GM12878 (cell line): ENCODE data around the gene HOXC5. TPM values are rescaled to one million over a fixed set of nuclear protein-coding genes. Genes with fewer than 3 reads are reported as not detected.

ENCODE experiments used
- ATAC-seq: fragments of 200-7000 bp; cut with Tn5 transposase; 3 replicates; pipeline ENCODE4 v1.9.1; 2020; ENCODE audit warnings: mild to moderate bottlenecking, moderate library complexity
- BruUV-seq: library from RNA; stranded (reverse); fragments of 400-500 nt; replicated peaks from 2 replicates; lab custom pipeline; 2021; lab: Mats Ljungman, UMichigan
- CTCF ChIA-PET: fragments of 300-600 bp; sonication (Branson Sonifier 250); formaldehyde crosslinking; extraction: SDS; loops from one replicate; lab custom pipeline; 2021; ENCODE audit warnings: inconsistent platforms; lab: Yijun Ruan, JAX
- POLR2A ChIA-PET: fragments of 350-600 bp; formaldehyde crosslinking; extraction: SDS; loops from one replicate; lab custom pipeline; 2021; ENCODE audit warnings: inconsistent platforms; lab: Charles Lee
- RAD21 ChIA-PET: fragments of 300-600 bp; sonication (Branson Sonifier 250); formaldehyde crosslinking; loops from one replicate; lab custom pipeline; 2023; ENCODE audit warnings: antibody characterized with exemption; ENCODE audit not compliant: unreplicated experiment; lab: Charles Lee
- SMC1A ChIA-PET: fragments of 300-600 bp; sonication (Branson Sonifier 250); formaldehyde crosslinking; loops from one replicate; lab custom pipeline; 2023; ENCODE audit not compliant: unreplicated experiment, uncharacterized antibody; lab: Charles Lee
- DNase-seq: peaks from one replicate; pipeline ENCODE4 v3.0.0-alpha.2; 2011; ENCODE audit warnings: low read depth, low spot score
- FAIRE-seq: peaks from 3 replicates; lab custom pipeline; 2011; peaks lifted over from hg19 to GRCh38; lab: Jason Lieb, UNC
- H2AFZ ChIP-seq: 2 replicates; pipeline ENCODE4 v1.6.0; 2011; ENCODE audit warnings: low read depth, low read length, control low read depth; ENCODE audit not compliant: control insufficient read depth
- H3K27ac ChIP-seq: 2 replicates; pipeline ENCODE4 v1.5.1; 2011; ENCODE audit warnings: control low read depth; ENCODE audit not compliant: control insufficient read depth, insufficient read depth
- H3K27me3 ChIP-seq, 2 experiments: replicated peaks in 1 of 2; 2 replicates each; pipeline versions ENCODE4 v1.6.0 to v1.6.1; 2011; ENCODE audit warnings: low read length in 1 of 2; ENCODE audit not compliant: control insufficient read depth in 2 of 2, insufficient read depth in 2 of 2
- H3K36me3 ChIP-seq, 2 experiments: 2 replicates each; pipeline ENCODE4 v1.5.1; 2011; ENCODE audit warnings: low read length in 1 of 2; ENCODE audit not compliant: control insufficient read depth in 2 of 2, insufficient read depth in 2 of 2
- H3K4me1 ChIP-seq: 2 replicates; pipeline ENCODE4 v1.6.1; 2011; ENCODE audit warnings: mild to moderate bottlenecking, low read length, moderate library complexity, mixed read lengths; ENCODE audit not compliant: control insufficient read depth, insufficient read depth
- H3K4me2 ChIP-seq: 2 replicates; pipeline ENCODE4 v1.6.0; 2011; ENCODE audit warnings: control low read depth; ENCODE audit not compliant: control insufficient read depth, insufficient read depth
- H3K4me3 ChIP-seq: fragments of 200-600 bp; sonication (generic); 2 replicates; pipeline ENCODE4 v1.5.1; 2016
- H3K79me2 ChIP-seq: 2 replicates; pipeline ENCODE4 v1.6.0; 2011; ENCODE audit warnings: low read length; ENCODE audit not compliant: control insufficient read depth, insufficient read depth
- H3K9ac ChIP-seq: 2 replicates; pipeline ENCODE4 v1.8.0; 2011; ENCODE audit warnings: low read length, control low read depth, mixed read lengths; ENCODE audit not compliant: control insufficient read depth, insufficient read depth
- H3K9me3 ChIP-seq: replicated peaks from 3 replicates; pipeline ENCODE4 v1.5.1; 2011; ENCODE audit warnings: mild to moderate bottlenecking, low read length; ENCODE audit not compliant: control insufficient read depth, insufficient read depth
- H4K20me1 ChIP-seq: 2 replicates; pipeline ENCODE4 v1.6.0; 2011; ENCODE audit not compliant: control insufficient read depth, insufficient read depth
- BHLHE40 ChIP-seq, 2 experiments: fragments of 450-650 bp in 1 of 2; IDR thresholded peaks; 2 replicates each; pipeline ENCODE4 v1.6.1; 2011 to 2017; ENCODE audit warnings: low read depth in 2 of 2, borderline replicate concordance in 1 of 2, improper control_type of control experiment in 1 of 2, low read length in 1 of 2, mild to moderate bottlenecking in 1 of 2
- BMI1 ChIP-seq: fragments of 450-650 bp; IDR thresholded peaks from 2 replicates; pipeline ENCODE4 v1.6.1; 2016; ENCODE audit warnings: mild to moderate bottlenecking, moderate library complexity, borderline replicate concordance
- CEBPB ChIP-seq, 2 experiments: fragments of 150-350 bp in 1 of 2; IDR thresholded peaks; 2 replicates each; pipeline ENCODE4 v1.6.1; 2012 to 2014; ENCODE audit warnings: low read depth in 2 of 2, low read length in 2 of 2, borderline replicate concordance in 1 of 2, inconsistent platforms in 1 of 2
- ETV6 ChIP-seq, 2 experiments: fragments of 450-650 bp in 1 of 2; IDR thresholded peaks in 1 of 2; conservative IDR thresholded peaks in 1 of 2; 2 replicates each; pipeline ENCODE4 v1.6.1; 2014; ENCODE audit warnings: antibody characterized with exemption in 1 of 2, borderline replicate concordance in 1 of 2, low read depth in 1 of 2, mild to moderate bottlenecking in 1 of 2, moderate library complexity in 1 of 2
- NFXL1 ChIP-seq: fragments of 450-650 bp; IDR thresholded peaks from 2 replicates; pipeline ENCODE4 v1.6.1; 2017; ENCODE audit warnings: antibody characterized with exemption, mild to moderate bottlenecking, borderline replicate concordance
- RELA ChIP-seq: fragments of 450-650 bp; IDR thresholded peaks from 2 replicates; pipeline ENCODE4 v1.8.0; 2014; ENCODE audit warnings: borderline replicate concordance; ENCODE audit not compliant: partially characterized antibody
- SIN3A ChIP-seq: IDR thresholded peaks from 2 replicates; pipeline ENCODE4 v1.6.1; 2012; ENCODE audit warnings: low read depth, low read length, improper control_type of control experiment
- SIX5 ChIP-seq: IDR thresholded peaks from 2 replicates; pipeline ENCODE4 v1.6.1; 2011; ENCODE audit warnings: mild to moderate bottlenecking, low read depth, low read length, moderate library complexity; ENCODE audit not compliant: severe bottlenecking
- SREBF2 ChIP-seq: IDR thresholded peaks from 2 replicates; pipeline ENCODE4 v1.6.1; 2012; ENCODE audit warnings: mild to moderate bottlenecking, low read length
- STAT3 ChIP-seq: IDR thresholded peaks from 2 replicates; pipeline ENCODE4 v1.6.1; 2011; ENCODE audit warnings: low read depth, low read length, improper control_type of control experiment
- TCF7 ChIP-seq: IDR thresholded peaks from 2 replicates; pipeline ENCODE4 v1.6.1; 2014; ENCODE audit warnings: antibody characterized with exemption, borderline replicate concordance
- USF1 ChIP-seq: IDR thresholded peaks from 2 replicates; pipeline ENCODE4 v1.6.1; 2011; ENCODE audit warnings: borderline replicate concordance, low read depth, mild to moderate bottlenecking, moderate library complexity, mixed read lengths, low read length; ENCODE audit not compliant: insufficient read depth; ENCODE audit errors: extremely low read length
- YBX1 ChIP-seq: fragments of 450-650 bp; IDR thresholded peaks from 2 replicates; pipeline ENCODE4 v1.6.1; 2016; ENCODE audit warnings: antibody characterized with exemption
- WGBS: methylation state at CpG from one replicate; pipeline ENCODE4 v1.1.6; 2016; ENCODE audit warnings: low lambda C conversion rate; ENCODE audit not compliant: insufficient replicate concordance, insufficient coverage; ENCODE audit errors: missing lambda C conversion rate; 5-methylcytosine and 5-hydroxymethylcytosine counted together
- in situ Hi-C: fragments of 300-500 bp; cut with MboI; formaldehyde crosslinking; loops from 9 replicates; pipeline ENCODE4 v1.14.3; 2018; ENCODE audit warnings: mixed read lengths
- intact Hi-C: fragments of 100-400 bp; cut with micrococcal nuclease; formaldehyde crosslinking; loops from one replicate; pipeline ENCODE4 v1.14.2; 2022; ENCODE audit not compliant: unreplicated experiment
- polyA plus RNA-seq, 11 experiments: library from polyadenylated mRNA; depleted of rRNA in 4 of 11; unstranded in 6 of 11; stranded (reverse) in 5 of 11; fragments of >200 nt; fragmentation: Nextera tagmentation in 4 of 11; fragmentation: Illumina TruSeq in 1 of 11; extraction: Ambion mirVana in 4 of 11; extraction: Trizol in 1 of 11; gene quantifications; 1 replicate in 1 of 11; 2 replicates in 10 of 11; pipeline versions ENCODE4 v1.2.1 to v1.2.3, GENCODE V29; 2011 to 2016; ENCODE audit warnings: inconsistent platforms in 2 of 11, missing spikeins in 2 of 11, low read depth in 1 of 11
- total RNA-seq, 4 experiments: library from RNA; depleted of rRNA in 3 of 4; stranded (reverse); fragments of >200 nt in 3 of 4; fragmentation: Illumina TruSeq in 1 of 4; extraction: Trizol in 1 of 4; gene quantifications; 2 replicates each; pipeline versions ENCODE4 v1.2.1 to v1.2.3, GENCODE V29; 2013 to 2021

The HOXC5 gene
- total and polyA plus RNA-seq, 10 of the 15 experiments (the other 5 are each of a cell fraction or from before 2014, with no cell fraction given) = 0.11 TPM; not detected in 9

GRCh38 chr12:53985692-53985993 is 47.2 kb upstream of the HOXC5 start:
- H3K9me3 ChIP-seq = no peaks in the 10 kb centered on the region
- no peak overlapping the region for H3K9ac ChIP-seq
- DNase-seq = no peak
- no peak overlapping the region for H2AFZ ChIP-seq
- no peak for FAIRE-seq
- H3K4me1 ChIP-seq = peaks cover 21% of the 10 kb centered on the region
- H3K27ac ChIP-seq = no peak overlapping the region
- H3K4me2 ChIP-seq = peak overlapping the region; percentile 57; the same call in 1 of the 2 replicates
- intact Hi-C loops = loop anchor here (2.0 to 10.0 kb wide), 4 partner anchors 191 to 281 kb away; no protein-coding TSS in a partner anchor
- SMC1A ChIA-PET = interaction anchor here (1.0 to 4.5 kb wide), 5 partner anchors 10 to 221 kb away, joined by 3 to 29 read pairs (median 6); partner anchors contain the start of genes HOXC5 and HOXC9
- peaks cover 29 to 52% of the 10 kb centered on the region in 2 experiments for H3K27me3 ChIP-seq
- no peak for ATAC-seq
- H3K79me2 ChIP-seq = no peaks in the 10 kb centered on the region
- no peak overlapping the region for H3K4me3 ChIP-seq
- 0 out of 2 replicates have a peak, but pooled peaks have one; percentile 7 for TF ChIP-seq BMI1
- TF ChIP-seq TCF7 = no peak
- TF ChIP-seq, all 136 proteins: peak for 1
- ChIA-PET RAD21 (interaction anchor here (1.0 to 3.3 kb wide), 11 partner anchors 10 to 235 kb away, joined by 3 to 14 read pairs (median 4); partner anchors contain the start of genes HOXC8 and HOXC9), CTCF (interaction anchor here (0.5 to 5.5 kb wide), 27 partner anchors 9 to 361 kb away, joined by 3 to 54 read pairs (median 4); partner anchors contain the start of genes HOXC5, HOXC6, HOXC8 and HOXC9), POLR2A (interaction anchor here (1.2 kb wide), 1 partner anchor 10 kb away, joined by 3 read pairs; no protein-coding TSS in a partner anchor)
- H3K36me3 ChIP-seq = no peaks in the 10 kb centered on the region
- peaks cover 3% of the 10 kb centered on the region; the same call in 1 of the 2 replicates for H4K20me1 ChIP-seq
- 53% methylated on average over 20 of the region's 21 CpGs for WGBS
- in situ Hi-C loops = no loop called here
- BruUV-seq = no TSS peak

GRCh38 chr12:53985994-53986685 is 46.7 kb upstream of the HOXC5 start:
- ChIA-PET RAD21 (interaction anchor here (0.8 to 3.3 kb wide), 9 partner anchors 9 to 234 kb away, joined by 3 to 14 read pairs (median 3); partner anchors contain the start of gene HOXC8), CTCF (interaction anchor here (0.5 to 5.5 kb wide), 26 partner anchors 9 to 349 kb away, joined by 3 to 54 read pairs (median 4); partner anchors contain the start of genes HOXC6, HOXC8, HOXC9 and SMUG1), SMC1A (interaction anchor here (0.6 to 4.5 kb wide), 10 partner anchors 10 to 229 kb away, joined by 3 to 29 read pairs (median 5); partner anchors contain the start of genes HOXC5 and HOXC9), POLR2A (interaction anchor here (0.6 to 1.2 kb wide), 2 partner anchors 9 to 13 kb away, joined by 3 read pairs; no protein-coding TSS in a partner anchor)
- intact Hi-C loops = loop anchor here (2.0 to 10.0 kb wide), 4 partner anchors 191 to 281 kb away; no protein-coding TSS in a partner anchor
- Histone ChIP-seq H3K4me2 (peak overlapping the region; percentile 57; the same call in 1 of the 2 replicates), H2AFZ (no peak overlapping the region), H3K9ac (no peak overlapping the region), H3K36me3 (no peaks in the 10 kb centered on the region), H3K4me3 (no peak overlapping the region), H3K27ac (no peak overlapping the region), H3K4me1 (peaks cover 17% of the 10 kb centered on the region), H3K79me2 (no peaks in the 10 kb centered on the region), H3K9me3 (no peaks in the 10 kb centered on the region), H3K27me3 (peaks cover 30 to 57% of the 10 kb centered on the region in 2 experiments), H4K20me1 (peaks cover 3% of the 10 kb centered on the region; the same call in 1 of the 2 replicates)
- DNase-seq (no peak), ATAC-seq (peak; percentile 64), FAIRE-seq (no peak)
- in situ Hi-C loops = no loop called here
- no TSS peak for BruUV-seq
- 18% methylated on average over 48 of the region's 50 CpGs for WGBS
- TF ChIP-seq STAT3 (no peak), ETV6 (conservative IDR thresholded peaks at IDR 0.05 in 1 of 2, IDR thresholded peaks at IDR 0.05 in 1 of 2; ENCODE audit: borderline replicate concordance in 1 of 2, low read depth in 1 of 2) (no peak), YBX1 (no peak), USF1 (no peak), SREBF2 (no peak), BHLHE40 (IDR thresholded peaks at IDR 0.05; ENCODE audit: borderline replicate concordance in 1 of 2, low read depth in 2 of 2, low read length in 1 of 2) (peak; percentile 68 to 86; a peak in 2 of 4 replicates), SIN3A (no peak), SIX5 (no peak), RELA (no peak), CEBPB (IDR thresholded peaks at IDR 0.05; ENCODE audit: borderline replicate concordance in 1 of 2, low read depth in 2 of 2, low read length in 2 of 2) (no peak), NFXL1 (no peak)
